ENCODE data around the gene CFC1B.
"Not testable (repeated sequence)": the region's sequence is repeated elsewhere in the genome, so short reads cannot be mapped to it uniquely, and the experiment has no call there.

CFC1B gene

GRCh38 chr2:130520992-130521391 is at the start of gene CFC1B:
TSS of gene CFC1B (plus strand) at chr2:130521222. CDS start at chr2:130521485, 263 bp downstream.
- DNase-seq, result not testable (repeated sequence)

GRCh38 chr2:130491073-130491472 is 29.9 kb upstream of the CFC1B start:
- not testable (repeated sequence) for DNase-seq

- DNase-seq, result not testable (repeated sequence)
Observed at GRCh38 chr2:130509228-130509627, 11.8 kb upstream of the CFC1B start, which contains the start of gene POTEI. TSS of gene POTEI (minus strand) at chr2:130509328. CDS start at chr2:130509235, 93 bp downstream.

GRCh38 chr2:130510807-130511746 is 9.9 kb upstream of the CFC1B start:
- not testable (repeated sequence) for DNase-seq

- not testable (repeated sequence) for DNase-seq
Observed at GRCh38 chr2:130511747-130512451, 9.1 kb upstream of the CFC1B start.

- not testable (repeated sequence) for DNase-seq
Observed at GRCh38 chr2:130518516-130519106, 2.4 kb upstream of the CFC1B start.

GRCh38 chr2:130522390-130522789 is 1.4 kb downstream of the CFC1B start:
- not testable (repeated sequence) for DNase-seq

- not testable (repeated sequence) for DNase-seq
Observed at GRCh38 chr2:130527365-130527967, 6.4 kb downstream of the CFC1B start.

GRCh38 chr2:130529545-130529944 is 8.5 kb downstream of the CFC1B start:
- not testable (repeated sequence) for DNase-seq

GRCh38 chr2:130530212-130530611 is 9.2 kb downstream of the CFC1B start:
- not testable (repeated sequence) for DNase-seq

GRCh38 chr2:130531225-130531624 is 10.2 kb downstream of the CFC1B start:
- DNase-seq, result not testable (repeated sequence)

GRCh38 chr2:130531672-130532071 is 10.7 kb downstream of the CFC1B start:
- DNase-seq, result not testable (repeated sequence)

GRCh38 chr2:130536654-130537053 is 15.6 kb downstream of the CFC1B start:
- DNase-seq, result not testable (repeated sequence)

GRCh38 chr2:130538271-130538670 is 17.2 kb downstream of the CFC1B start:
- DNase-seq, result not testable (repeated sequence)

- DNase-seq, result not testable (repeated sequence)
Observed at GRCh38 chr2:130542789-130543188, 21.8 kb downstream of the CFC1B start.

GRCh38 chr2:130543785-130544528 is 22.9 kb downstream of the CFC1B start:
- DNase-seq, result not testable (repeated sequence)

- DNase-seq, result not testable (repeated sequence)
Observed at GRCh38 chr2:130544978-130545377, 24.0 kb downstream of the CFC1B start.

GRCh38 chr2:130548418-130548817 is 27.4 kb downstream of the CFC1B start:
- not testable (repeated sequence) for DNase-seq

GRCh38 chr2:130549475-130549874 is 28.5 kb downstream of the CFC1B start:
- DNase-seq, result not testable (repeated sequence)

- not testable (repeated sequence) for DNase-seq
Observed at GRCh38 chr2:130554178-130554577, 33.2 kb downstream of the CFC1B start.

GRCh38 chr2:130556441-130556840 is 35.4 kb downstream of the CFC1B start:
- not testable (repeated sequence) for DNase-seq

- DNase-seq, result not testable (repeated sequence)
Observed at GRCh38 chr2:130566165-130566564, 45.1 kb downstream of the CFC1B start.

Data from bone marrow (tissue), 2 donors.